Endodermal cell (in vitro differentiated cells): ENCODE measurements around the gene CD44. TPM values are rescaled to one million over a fixed set of nuclear protein-coding genes. Genes with fewer than 3 reads are reported as not detected.

Experiments
- DNase-seq: peaks from one replicate; pipeline ENCODE4 v3.0.0-alpha.2; 2017
- H3K27ac ChIP-seq: 2 replicates; pipeline ENCODE4 v1.5.1; 2013; ENCODE audit warnings: mild to moderate bottlenecking, low read depth, low read length, moderate library complexity
- H3K27me3 ChIP-seq: 2 replicates; pipeline ENCODE4 v1.6.1; 2013; ENCODE audit warnings: mild to moderate bottlenecking, low read length, moderate library complexity; ENCODE audit not compliant: insufficient read depth, control insufficient read depth, poor library complexity, severe bottlenecking
- H3K36me3 ChIP-seq: 2 replicates; pipeline ENCODE4 v1.7.0; 2013; ENCODE audit warnings: mild to moderate bottlenecking, low read length, moderate library complexity; ENCODE audit not compliant: control insufficient read depth, insufficient read depth
- H3K4me1 ChIP-seq: one replicate; pipeline ENCODE4 v1.7.0; 2013; ENCODE audit warnings: low read length; ENCODE audit not compliant: control insufficient read depth, insufficient read depth
- H3K4me3 ChIP-seq: 2 replicates; pipeline ENCODE4 v1.5.1; 2013; ENCODE audit warnings: mild to moderate bottlenecking, low read length, moderate library complexity
- H3K9ac ChIP-seq: 2 replicates; pipeline ENCODE4 v1.6.1; 2013; ENCODE audit warnings: mild to moderate bottlenecking, low read length, moderate library complexity; ENCODE audit not compliant: poor library complexity, severe bottlenecking; ENCODE audit errors: extremely low read depth
- H3K9me3 ChIP-seq: 2 replicates; pipeline ENCODE4 v1.6.1; 2013; ENCODE audit warnings: mild to moderate bottlenecking, low read length, moderate library complexity; ENCODE audit not compliant: control insufficient read depth
- H3K27ac Mint-ChIP-seq: 2 replicates; pipeline ENCODE4 v1.8.0; 2020; ENCODE audit warnings: mixed read lengths
- H3K27me3 Mint-ChIP-seq: 2 replicates; pipeline ENCODE4 v1.8.0; 2021; ENCODE audit warnings: mild to moderate bottlenecking, mixed read lengths; ENCODE audit not compliant: insufficient read depth
- H3K36me3 Mint-ChIP-seq: 2 replicates; pipeline ENCODE4 v1.8.0; 2020; ENCODE audit warnings: low read depth, mixed read lengths
- H3K4me1 Mint-ChIP-seq: 2 replicates; pipeline ENCODE4 v1.8.0; 2020; ENCODE audit warnings: mixed read lengths
- H3K4me3 Mint-ChIP-seq: 2 replicates; pipeline ENCODE4 v1.8.0; 2020; ENCODE audit warnings: mild to moderate bottlenecking, moderate library complexity, mixed read lengths
- H3K9me3 Mint-ChIP-seq: 2 replicates; pipeline ENCODE4 v1.8.0; 2020; ENCODE audit warnings: mild to moderate bottlenecking, mixed read lengths
- CTCF ChIP-seq: fragments of 200-600 bp; sonication (generic); conservative IDR thresholded peaks from 2 replicates; pipeline ENCODE4 v1.5.0; 2021; ENCODE audit warnings: antibody characterized with exemption, mild to moderate bottlenecking
- WGBS, 2 experiments: methylation state at CpG; one replicate each; pipeline versions ENCODE4 v1.1.5 to v1.1.7; 2013; ENCODE audit warnings: missing lambda C conversion rate in 2 of 2, mixed read lengths in 1 of 2; ENCODE audit not compliant: insufficient coverage in 1 of 2, insufficient read length in 1 of 2; 5-methylcytosine and 5-hydroxymethylcytosine counted together
- total RNA-seq, 2 donors: library from RNA; stranded (reverse); fragmentation: NEBNext Ultra II Directional in 1 of 2; extraction: Animal tissue kit (Norgen Biotek cat#: 25700) in 1 of 2; gene quantifications; 2 replicates in 1 of 2; 3 replicates in 1 of 2; pipeline ENCODE4 v1.2.1, GENCODE V29; 2021

CD44 gene
- total RNA-seq, 2 donors from 2014 or later = 1.2 to 4.6 TPM

GRCh38 chr11:35131094-35131493 is 7.9 kb upstream of the CD44 start:
- DNase-seq = no peak
- 91% methylated on average over 1 of the region's 1 CpG; no CpG with 5 or more reads in 1 of the 2 experiments for WGBS, 2 experiments
- Histone ChIP-seq H3K27me3 (peaks cover 9% of the 10 kb centered on the region), H3K4me1 (no peaks in the 10 kb centered on the region), H3K9ac (no peak overlapping the region), H3K4me3 (no peak overlapping the region), H3K27ac (no peak overlapping the region), H3K36me3 (no peaks in the 10 kb centered on the region), H3K9me3 (no peaks in the 10 kb centered on the region)
- TF ChIP-seq CTCF = no peak
- no peaks in the 10 kb centered on the region for H3K9me3 Mint-ChIP-seq
- H3K4me3 Mint-ChIP-seq = no peak overlapping the region
- no peaks in the 10 kb centered on the region for H3K36me3 Mint-ChIP-seq
- no peak overlapping the region for H3K27ac Mint-ChIP-seq
- H3K4me1 Mint-ChIP-seq = no peaks in the 10 kb centered on the region
- H3K27me3 Mint-ChIP-seq = peaks cover 47% of the 10 kb centered on the region

GRCh38 chr11:35131886-35132285 is 7.1 kb upstream of the CD44 start:
- 82 to 84% methylated on average over 4 of the region's 4 CpGs for WGBS, 2 experiments
- no peaks in the 10 kb centered on the region for H3K9me3 Mint-ChIP-seq
- no peaks in the 10 kb centered on the region for H3K36me3 Mint-ChIP-seq
- Histone ChIP-seq H3K36me3 (no peaks in the 10 kb centered on the region), H3K4me1 (no peaks in the 10 kb centered on the region), H3K9ac (no peak overlapping the region), H3K9me3 (no peaks in the 10 kb centered on the region), H3K27me3 (peaks cover 16% of the 10 kb centered on the region), H3K27ac (no peak overlapping the region), H3K4me3 (no peak overlapping the region)
- no peak overlapping the region for H3K27ac Mint-ChIP-seq
- DNase-seq = no peak
- H3K27me3 Mint-ChIP-seq = peaks cover 47% of the 10 kb centered on the region
- H3K4me3 Mint-ChIP-seq = no peak overlapping the region
- H3K4me1 Mint-ChIP-seq = no peaks in the 10 kb centered on the region
- TF ChIP-seq CTCF = no peak

- Mint-ChIP-seq H3K4me3 (no peak overlapping the region), H3K36me3 (no peaks in the 10 kb centered on the region), H3K27me3 (peaks cover 60% of the 10 kb centered on the region), H3K27ac (no peak overlapping the region), H3K4me1 (no peaks in the 10 kb centered on the region), H3K9me3 (no peaks in the 10 kb centered on the region)
- no peak overlapping the region for H3K4me3 ChIP-seq
- no peak overlapping the region for H3K27ac ChIP-seq
- no peak for DNase-seq
- 100% methylated on average over 1 of the region's 1 CpG; no CpG with 5 or more reads in 1 of the 2 experiments for WGBS, 2 experiments
- peaks cover 34% of the 10 kb centered on the region for H3K27me3 ChIP-seq
- H3K9ac ChIP-seq = no peak overlapping the region
- H3K36me3 ChIP-seq = no peaks in the 10 kb centered on the region
- H3K9me3 ChIP-seq = no peaks in the 10 kb centered on the region
- H3K4me1 ChIP-seq = no peaks in the 10 kb centered on the region
- no peak for TF ChIP-seq CTCF
Observed at GRCh38 chr11:35133656-35134055, 5.3 kb upstream of the CD44 start.
